Thyroid gland (tissue), 4 donors: ENCODE data around the gene KCNK13. TPM values are rescaled to one million over a fixed set of nuclear protein-coding genes. Genes with fewer than 3 reads are reported as not detected.

Source experiments
- DNase-seq, 2 donors: peaks; one replicate each; pipeline ENCODE4 v3.0.0-alpha.2; 2019
- H3K27ac ChIP-seq, 3 donors: fragments of 200-600 bp; sonication (generic); 1 replicate in 2 of 3; 2 replicates in 1 of 3; pipeline ENCODE4 v1.5.1; 2016 to 2019; ENCODE audit warnings: mild to moderate bottlenecking in 1 of 3, moderate library complexity in 1 of 3
- H3K27me3 ChIP-seq: fragments of 200-600 bp; sonication (generic); one replicate; pipeline ENCODE4 v1.5.1; 2019
- H3K36me3 ChIP-seq, 2 donors: fragments of 200-600 bp; sonication (generic); one replicate each; pipeline ENCODE4 v1.5.1; 2016 to 2019
- H3K4me1 ChIP-seq, 2 donors: fragments of 200-600 bp; sonication (generic); one replicate each; pipeline ENCODE4 v1.5.1; 2017 to 2019
- H3K4me3 ChIP-seq, 3 donors: fragments of 200-600 bp; sonication (generic); replicated peaks in 1 of 3; 1 replicate in 2 of 3; 2 replicates in 1 of 3; pipeline ENCODE4 v1.5.1; 2016; ENCODE audit warnings: mild to moderate bottlenecking in 1 of 3
- H3K9me3 ChIP-seq: fragments of 200-600 bp; sonication (generic); one replicate; pipeline ENCODE4 v1.5.1; 2017
- POLR2A ChIP-seq, 2 donors: fragments of 450-650 bp; IDR thresholded peaks; one replicate each; pipeline ENCODE4 v1.6.1; 2017; ENCODE audit warnings: antibody characterized with exemption in 2 of 2, mild to moderate bottlenecking in 2 of 2, moderate library complexity in 1 of 2
- WGBS, 2 donors: methylation state at CpG; one replicate each; pipeline ENCODE4 v1.1.5; 2017; 5-methylcytosine and 5-hydroxymethylcytosine counted together
- intact Hi-C: fragments of 100-400 bp; cut with DNase I; formaldehyde crosslinking; loops from one replicate; pipeline ENCODE4 v1.15.1; 2023
- total RNA-seq, 4 donors: library from RNA; depleted of rRNA; stranded (reverse); fragments of >200 nt; gene quantifications; one replicate each; pipeline ENCODE4 v1.2.3, GENCODE V29; 2016
- TF ChIP-seq, protein P1 (sequence below), 6 experiments: fragments of 200-600 bp in 3 of 6; fragments of 450-650 bp in 3 of 6; sonication (generic) in 3 of 6; IDR thresholded peaks; one replicate each; pipeline ENCODE4 v1.5.1; 2016 to 2019; ENCODE audit warnings: antibody characterized with exemption in 6 of 6, mild to moderate bottlenecking in 2 of 6, inconsistent platforms in 1 of 6, moderate library complexity in 1 of 6

The KCNK13 gene
- total RNA-seq, 4 donors from 2014 or later = 4.0 to 7.2 (median 4.9) TPM

GRCh38 chr14:90060965-90061684 lies 669 bp upstream of the KCNK13 start:
- 2 to 3% methylated on average over 8 to 25 of the region's 60 CpGs for WGBS, 2 donors
- H3K9me3 ChIP-seq = no peaks in the 10 kb centered on the region
- DNase-seq = peak; percentile 30 to 33

GRCh38 chr14:90062127-90062794 lies 467 bp downstream of the KCNK13 start:
- H3K27me3 ChIP-seq = no peaks in the 10 kb centered on the region
- H3K27ac ChIP-seq = no peak overlapping the region
- TF ChIP-seq POLR2A (IDR thresholded peaks at IDR 0.05) = no peak
- TF ChIP-seq, protein P1, sequence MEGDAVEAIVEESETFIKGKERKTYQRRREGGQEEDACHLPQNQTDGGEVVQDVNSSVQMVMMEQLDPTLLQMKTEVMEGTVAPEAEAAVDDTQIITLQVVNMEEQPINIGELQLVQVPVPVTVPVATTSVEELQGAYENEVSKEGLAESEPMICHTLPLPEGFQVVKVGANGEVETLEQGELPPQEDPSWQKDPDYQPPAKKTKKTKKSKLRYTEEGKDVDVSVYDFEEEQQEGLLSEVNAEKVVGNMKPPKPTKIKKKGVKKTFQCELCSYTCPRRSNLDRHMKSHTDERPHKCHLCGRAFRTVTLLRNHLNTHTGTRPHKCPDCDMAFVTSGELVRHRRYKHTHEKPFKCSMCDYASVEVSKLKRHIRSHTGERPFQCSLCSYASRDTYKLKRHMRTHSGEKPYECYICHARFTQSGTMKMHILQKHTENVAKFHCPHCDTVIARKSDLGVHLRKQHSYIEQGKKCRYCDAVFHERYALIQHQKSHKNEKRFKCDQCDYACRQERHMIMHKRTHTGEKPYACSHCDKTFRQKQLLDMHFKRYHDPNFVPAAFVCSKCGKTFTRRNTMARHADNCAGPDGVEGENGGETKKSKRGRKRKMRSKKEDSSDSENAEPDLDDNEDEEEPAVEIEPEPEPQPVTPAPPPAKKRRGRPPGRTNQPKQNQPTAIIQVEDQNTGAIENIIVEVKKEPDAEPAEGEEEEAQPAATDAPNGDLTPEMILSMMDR (IDR thresholded peaks at IDR 0.05) = no peak
- peaks cover 7 to 29% of the 10 kb centered on the region in 2 donors for H3K4me1 ChIP-seq
- H3K9me3 ChIP-seq = no peaks in the 10 kb centered on the region
- intact Hi-C loops = loop anchor here (10.0 kb wide), 1 partner anchor 87 kb away; no protein-coding TSS in a partner anchor
- H3K36me3 ChIP-seq = no peaks in the 10 kb centered on the region
- peak overlapping the region in 1 of 3 donors; percentile 41 for H3K4me3 ChIP-seq
- peak; percentile 49 to 57 for DNase-seq
- WGBS, 2 donors = 3 to 14% methylated on average over 12 to 22 of the region's 63 CpGs

More at GRCh38 chr14:90060965-90061684, 669 bp upstream of the KCNK13 start:
- no peaks in the 10 kb centered on the region for H3K36me3 ChIP-seq
- H3K27ac ChIP-seq = no peak overlapping the region
- no peaks in the 10 kb centered on the region for H3K27me3 ChIP-seq
- peaks cover 7 to 29% of the 10 kb centered on the region in 2 donors for H3K4me1 ChIP-seq
- intact Hi-C loops = loop anchor here (10.0 kb wide), 1 partner anchor 86 kb away; no protein-coding TSS in a partner anchor
- H3K4me3 ChIP-seq = peak overlapping the region; percentile 13 to 41 (median 39)
- no peak for TF ChIP-seq POLR2A (IDR thresholded peaks at IDR 0.05)
- TF ChIP-seq, protein P1 (IDR thresholded peaks at IDR 0.05) = no peak

- H3K36me3 ChIP-seq = no peaks in the 10 kb centered on the region
- H3K27ac ChIP-seq = no peak overlapping the region
- H3K9me3 ChIP-seq = no peaks in the 10 kb centered on the region
- DNase-seq = no peak
- H3K27me3 ChIP-seq = no peaks in the 10 kb centered on the region
- peak overlapping the region in 1 of 3 donors; percentile 41 for H3K4me3 ChIP-seq
- intact Hi-C loops = loop anchor here (10.0 kb wide), 1 partner anchor 88 kb away; no protein-coding TSS in a partner anchor
- 52 to 55% methylated on average over 11 of the region's 11 CpGs for WGBS, 2 donors
- peaks cover 7 to 29% of the 10 kb centered on the region in 2 donors for H3K4me1 ChIP-seq
- TF ChIP-seq POLR2A (IDR thresholded peaks at IDR 0.05) = no peak
- TF ChIP-seq, protein P1 (IDR thresholded peaks at IDR 0.05) = no peak
Measured at GRCh38 chr14:90062822-90063539, 1.2 kb downstream of the KCNK13 start.

- Histone ChIP-seq H3K4me3 (no peak overlapping the region), H3K27me3 (no peaks in the 10 kb centered on the region), H3K9me3 (no peaks in the 10 kb centered on the region), H3K4me1 (no peaks in the 10 kb centered on the region), H3K27ac (no peak overlapping the region), H3K36me3 (no peaks in the 10 kb centered on the region)
- TF ChIP-seq, protein P1 (IDR thresholded peaks at IDR 0.05) = no peak
- no peak for TF ChIP-seq POLR2A (IDR thresholded peaks at IDR 0.05)
- DNase-seq = no peak
- 86 to 87% methylated on average over 6 of the region's 6 CpGs for WGBS, 2 donors
- intact Hi-C loops = no loop called here
Measured at GRCh38 chr14:90072350-90072749, 10.6 kb downstream of the KCNK13 start.
